T-helper 1 cell treated with Interleukin-12 subunit alpha and Interleukin-12 subunit beta and Interleukin-4 antibody, amounts not matched to agents 30 μg/mL and 1 μg/mL, for 36 hours (primary cell): ENCODE results near the gene WDR83.
A peak's percentile ranks its signal among the peaks of the same experiment; 100 is the strongest.
"Not testable (repeated sequence)": the region's sequence is repeated elsewhere in the genome, so short reads cannot be mapped to it uniquely, and the experiment has no call there.

ENCODE experiments used
- H3K27ac Mint-ChIP-seq: one replicate; pipeline ENCODE4 v1.8.0; 2021; ENCODE audit warnings: mild to moderate bottlenecking, mixed read lengths
- H3K27me3 Mint-ChIP-seq: one replicate; pipeline ENCODE4 v1.8.0; 2021; ENCODE audit warnings: low read depth, mixed read lengths
- H3K36me3 Mint-ChIP-seq: one replicate; pipeline ENCODE4 v1.8.0; 2021; ENCODE audit warnings: low read depth, mixed read lengths
- H3K4me1 Mint-ChIP-seq: one replicate; pipeline ENCODE4 v1.8.0; 2021; ENCODE audit warnings: low read depth, mixed read lengths
- H3K4me3 Mint-ChIP-seq: one replicate; pipeline ENCODE4 v1.8.0; 2021; ENCODE audit warnings: mild to moderate bottlenecking, moderate library complexity, mixed read lengths
- H3K9me3 Mint-ChIP-seq: one replicate; pipeline ENCODE4 v1.8.0; 2021; ENCODE audit warnings: mixed read lengths

The WDR83 gene

DNA sequence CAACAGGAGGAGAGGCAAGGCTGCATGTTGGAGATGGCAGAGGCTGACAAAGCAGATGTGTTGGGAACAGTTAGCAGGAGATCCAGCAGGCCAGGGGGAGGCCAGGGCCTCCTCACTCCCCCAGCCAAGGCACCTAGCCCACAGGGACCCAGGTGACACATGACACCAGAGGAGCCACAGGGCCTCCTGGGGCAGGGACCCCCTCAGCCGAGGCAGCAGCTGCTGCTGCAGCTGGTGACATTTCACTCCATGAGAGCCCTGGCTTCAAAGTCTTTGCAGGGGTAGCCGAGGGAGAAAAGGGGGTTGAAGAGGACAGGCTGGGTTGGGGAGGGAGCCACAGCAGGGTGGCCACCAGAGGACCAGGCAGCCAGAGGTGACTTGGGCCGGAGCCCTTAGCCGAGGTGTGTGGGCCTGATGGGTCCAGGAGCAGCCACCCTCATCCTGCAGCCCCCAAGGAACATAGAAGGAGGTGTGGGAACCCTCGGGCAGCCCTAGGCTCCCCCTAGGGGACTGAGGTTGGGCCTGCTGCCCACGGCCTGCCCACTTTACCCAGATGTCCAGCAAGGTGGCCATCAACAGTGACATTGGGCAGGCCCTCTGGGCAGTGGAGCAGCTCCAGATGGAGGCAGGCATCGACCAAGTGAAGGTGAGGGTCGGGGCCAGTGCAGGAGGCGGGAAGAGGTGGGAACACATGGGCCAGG, 21.0 kb downstream of the WDR83 start, which contains the start of gene GNG14:
Gene GNG14 (plus strand): TSS at position 503 of the 701 bp plus-strand sequence. CDS start 51 bp downstream, at position 554.
- no peaks in the 10 kb centered on the region for H3K4me1 Mint-ChIP-seq
- H3K36me3 Mint-ChIP-seq, result no peaks in the 10 kb centered on the region
- no peak within 1 kb of the TSS for H3K4me3 Mint-ChIP-seq
- H3K9me3 Mint-ChIP-seq, result no peaks in the 10 kb centered on the region
- no peaks in the 10 kb centered on the region for H3K27me3 Mint-ChIP-seq
- no peak within 1 kb of the TSS for H3K27ac Mint-ChIP-seq

DNA sequence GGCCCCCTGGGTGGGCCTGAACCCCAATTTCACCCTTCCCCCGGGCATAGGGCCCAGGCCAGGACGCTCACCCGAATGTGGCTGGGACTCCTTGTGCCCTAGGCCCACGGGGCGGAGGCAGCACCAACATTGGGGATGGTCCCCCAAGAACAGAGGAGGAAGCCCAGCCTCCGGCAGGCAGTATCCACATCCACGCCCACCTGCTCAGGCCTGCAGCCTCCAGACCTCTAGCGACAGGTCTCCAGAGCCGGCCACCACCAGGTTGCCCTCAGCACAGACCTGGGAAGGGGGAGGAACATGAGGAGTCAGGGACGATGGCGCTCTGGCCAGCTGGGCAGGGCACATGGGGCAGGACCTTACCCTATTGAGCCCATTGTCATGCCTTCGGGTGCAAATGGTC, 22.4 kb downstream of the WDR83 start:
- H3K4me3 Mint-ChIP-seq, result no peak overlapping the region
- H3K9me3 Mint-ChIP-seq, result no peaks in the 10 kb centered on the region
- H3K36me3 Mint-ChIP-seq, result no peaks in the 10 kb centered on the region
- no peaks in the 10 kb centered on the region for H3K4me1 Mint-ChIP-seq
- no peak overlapping the region for H3K27ac Mint-ChIP-seq
- H3K27me3 Mint-ChIP-seq, result no peaks in the 10 kb centered on the region

DNA sequence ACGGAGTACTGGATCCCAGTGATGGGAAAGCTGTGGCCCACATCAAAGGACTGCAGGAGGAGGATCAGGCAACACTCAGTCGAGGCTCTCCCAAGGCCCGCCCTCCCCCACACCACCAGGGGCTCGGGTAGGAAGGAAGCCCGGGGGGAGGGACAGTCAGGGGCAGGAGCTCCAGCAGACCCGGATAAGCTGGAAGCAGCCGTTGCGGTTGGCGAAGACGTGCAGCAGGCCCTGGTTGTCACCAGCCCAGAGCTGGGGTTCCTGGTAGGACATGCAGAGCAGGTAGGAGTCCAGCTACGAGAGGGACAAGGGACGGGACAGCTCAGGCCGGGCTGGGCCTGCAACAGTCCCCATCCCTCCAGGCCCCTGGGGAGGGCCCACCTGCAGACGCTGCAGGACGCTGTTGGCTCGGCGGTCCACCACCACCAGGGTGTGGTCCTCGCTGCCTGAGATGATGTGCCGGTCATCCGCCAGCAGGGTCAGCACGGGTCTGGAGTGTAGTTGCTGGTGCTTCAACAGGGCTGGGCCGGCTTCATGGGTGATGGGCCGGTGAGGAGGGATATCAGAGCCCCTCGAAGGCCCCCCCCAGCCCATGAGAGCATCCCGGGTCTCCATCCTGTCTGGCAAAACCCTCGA, 23.1 kb downstream of the WDR83 start:
- H3K4me3 Mint-ChIP-seq, result no peak overlapping the region
- H3K9me3 Mint-ChIP-seq, result no peaks in the 10 kb centered on the region
- H3K4me1 Mint-ChIP-seq, result no peaks in the 10 kb centered on the region
- no peak overlapping the region for H3K27ac Mint-ChIP-seq
- H3K36me3 Mint-ChIP-seq, result no peaks in the 10 kb centered on the region
- H3K27me3 Mint-ChIP-seq, result no peaks in the 10 kb centered on the region

DNA sequence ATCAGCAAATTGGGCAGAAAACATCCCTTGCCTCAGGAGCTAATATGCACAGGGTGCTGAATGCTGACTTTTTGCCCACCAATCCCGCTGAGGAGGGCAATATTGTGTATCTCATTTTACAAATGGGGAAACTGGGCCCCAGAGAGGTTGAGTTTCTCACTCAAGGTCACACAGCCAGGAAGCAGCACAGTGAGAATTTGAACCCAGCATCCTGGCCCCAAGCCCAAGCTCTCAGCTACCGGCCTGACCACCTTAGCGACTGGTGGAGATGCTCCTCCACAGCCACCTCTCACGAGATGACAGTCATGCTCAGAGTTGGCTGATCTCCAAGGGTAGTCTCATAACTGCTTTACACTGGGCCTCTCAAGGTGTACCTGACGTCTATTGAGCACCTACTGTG, 26.4 kb downstream of the WDR83 start:
- Mint-ChIP-seq H3K4me3 (no peak overlapping the region), H3K36me3 (peaks cover 2% of the 10 kb centered on the region), H3K27ac (no peak overlapping the region), H3K27me3 (no peaks in the 10 kb centered on the region), H3K9me3 (no peaks in the 10 kb centered on the region), H3K4me1 (peaks cover 7% of the 10 kb centered on the region)

DNA sequence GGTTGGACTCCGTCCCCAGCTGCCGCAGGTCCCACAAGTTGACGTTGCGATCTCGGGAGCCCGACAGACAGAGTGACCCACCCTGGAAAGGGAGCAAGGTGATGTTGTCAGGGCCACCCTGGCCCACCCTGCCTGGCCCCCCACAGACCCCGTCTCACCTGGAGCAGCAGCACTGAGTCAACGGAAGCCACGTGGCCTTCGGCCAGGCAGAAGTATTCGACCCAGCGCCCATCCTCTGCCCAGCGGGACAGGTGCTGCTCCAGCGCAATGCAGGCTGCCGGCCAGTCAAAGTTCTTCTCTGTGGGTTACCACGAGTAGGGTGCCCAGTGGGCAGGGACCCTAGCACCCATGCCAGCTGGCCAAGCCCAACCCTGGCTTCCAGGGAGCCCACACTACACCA, 28.0 kb downstream of the WDR83 start:
- no peaks in the 10 kb centered on the region for H3K9me3 Mint-ChIP-seq
- H3K27ac Mint-ChIP-seq, result peak overlapping the region; percentile 20
- H3K27me3 Mint-ChIP-seq, result no peaks in the 10 kb centered on the region
- H3K4me3 Mint-ChIP-seq, result no peak overlapping the region
- peaks cover 9% of the 10 kb centered on the region for H3K4me1 Mint-ChIP-seq
- H3K36me3 Mint-ChIP-seq, result peaks cover 8% of the 10 kb centered on the region

DNA sequence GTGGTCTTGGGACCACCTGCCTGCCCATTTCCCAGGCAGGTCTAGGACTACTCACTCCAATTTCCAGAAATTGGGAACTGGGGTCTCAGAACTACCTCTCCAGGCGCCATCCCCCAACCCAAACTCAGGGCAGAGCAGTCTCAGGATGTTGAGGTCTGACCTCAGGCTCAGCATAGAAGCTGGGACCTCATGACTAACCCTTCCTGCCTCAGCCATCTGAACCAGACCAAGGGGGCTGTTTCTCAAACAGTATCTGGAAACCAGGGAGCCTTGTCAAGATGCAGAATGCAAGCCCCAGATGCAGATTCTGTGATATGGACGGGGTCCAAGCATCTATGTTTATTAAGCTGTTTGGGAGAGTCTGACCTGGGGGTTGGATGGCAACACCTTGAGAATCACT, 28.5 kb downstream of the WDR83 start:
- H3K4me1 Mint-ChIP-seq, result peaks cover 9% of the 10 kb centered on the region
- no peaks in the 10 kb centered on the region for H3K27me3 Mint-ChIP-seq
- no peaks in the 10 kb centered on the region for H3K9me3 Mint-ChIP-seq
- peaks cover 8% of the 10 kb centered on the region for H3K36me3 Mint-ChIP-seq
- H3K27ac Mint-ChIP-seq, result peak overlapping the region; percentile 20
- H3K4me3 Mint-ChIP-seq, result no peak overlapping the region

DNA sequence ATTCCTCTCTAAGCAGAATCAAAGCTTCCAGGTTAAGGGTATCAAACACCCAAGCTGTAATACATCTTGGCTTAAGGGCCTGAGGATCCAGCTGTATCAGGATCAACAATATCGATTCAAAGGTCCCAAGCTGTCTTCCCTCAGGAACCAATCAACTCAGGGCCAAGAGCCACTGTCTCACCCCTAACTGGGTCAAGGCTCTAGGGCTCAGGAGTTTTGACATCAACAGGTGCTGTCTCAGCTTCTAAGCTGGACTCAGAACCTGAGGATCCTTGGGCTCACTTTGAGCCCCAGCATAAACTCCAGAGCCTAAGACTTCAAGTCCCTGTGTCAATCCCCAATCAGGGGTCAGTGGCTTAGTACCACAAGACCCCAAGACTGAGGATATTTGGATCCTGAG, 28.9 kb downstream of the WDR83 start:
- H3K27me3 Mint-ChIP-seq, result no peaks in the 10 kb centered on the region
- H3K4me3 Mint-ChIP-seq, result peak overlapping the region; percentile 65
- peaks cover 9% of the 10 kb centered on the region for H3K4me1 Mint-ChIP-seq
- H3K36me3 Mint-ChIP-seq, result peaks cover 8% of the 10 kb centered on the region
- H3K27ac Mint-ChIP-seq, result no peak overlapping the region
- H3K9me3 Mint-ChIP-seq, result no peaks in the 10 kb centered on the region

DNA sequence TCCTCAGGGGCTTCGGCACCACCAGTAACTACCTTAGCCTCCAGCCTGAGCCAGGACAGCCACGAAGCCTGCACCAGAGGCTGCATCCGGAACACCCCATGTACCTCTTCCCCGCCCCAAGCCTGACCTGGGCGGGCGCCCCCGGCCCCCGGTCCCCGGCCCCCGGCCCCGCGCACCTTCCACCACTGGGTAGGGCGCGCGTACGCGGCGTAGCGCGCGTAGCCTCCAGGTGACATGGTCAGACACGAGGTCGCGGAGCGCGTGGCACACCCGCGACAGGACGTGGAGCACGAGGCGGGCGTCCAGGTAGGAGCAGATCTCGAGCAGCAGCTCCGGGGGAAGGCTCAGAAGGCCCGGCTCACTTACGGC, 29.4 kb downstream of the WDR83 start:
- H3K27me3 Mint-ChIP-seq, result no peaks in the 10 kb centered on the region
- peak overlapping the region; percentile 96 for H3K27ac Mint-ChIP-seq
- H3K36me3 Mint-ChIP-seq, result peaks cover 8% of the 10 kb centered on the region
- H3K9me3 Mint-ChIP-seq, result no peaks in the 10 kb centered on the region
- H3K4me1 Mint-ChIP-seq, result peaks cover 9% of the 10 kb centered on the region
- peak overlapping the region; percentile 88 for H3K4me3 Mint-ChIP-seq

DNA sequence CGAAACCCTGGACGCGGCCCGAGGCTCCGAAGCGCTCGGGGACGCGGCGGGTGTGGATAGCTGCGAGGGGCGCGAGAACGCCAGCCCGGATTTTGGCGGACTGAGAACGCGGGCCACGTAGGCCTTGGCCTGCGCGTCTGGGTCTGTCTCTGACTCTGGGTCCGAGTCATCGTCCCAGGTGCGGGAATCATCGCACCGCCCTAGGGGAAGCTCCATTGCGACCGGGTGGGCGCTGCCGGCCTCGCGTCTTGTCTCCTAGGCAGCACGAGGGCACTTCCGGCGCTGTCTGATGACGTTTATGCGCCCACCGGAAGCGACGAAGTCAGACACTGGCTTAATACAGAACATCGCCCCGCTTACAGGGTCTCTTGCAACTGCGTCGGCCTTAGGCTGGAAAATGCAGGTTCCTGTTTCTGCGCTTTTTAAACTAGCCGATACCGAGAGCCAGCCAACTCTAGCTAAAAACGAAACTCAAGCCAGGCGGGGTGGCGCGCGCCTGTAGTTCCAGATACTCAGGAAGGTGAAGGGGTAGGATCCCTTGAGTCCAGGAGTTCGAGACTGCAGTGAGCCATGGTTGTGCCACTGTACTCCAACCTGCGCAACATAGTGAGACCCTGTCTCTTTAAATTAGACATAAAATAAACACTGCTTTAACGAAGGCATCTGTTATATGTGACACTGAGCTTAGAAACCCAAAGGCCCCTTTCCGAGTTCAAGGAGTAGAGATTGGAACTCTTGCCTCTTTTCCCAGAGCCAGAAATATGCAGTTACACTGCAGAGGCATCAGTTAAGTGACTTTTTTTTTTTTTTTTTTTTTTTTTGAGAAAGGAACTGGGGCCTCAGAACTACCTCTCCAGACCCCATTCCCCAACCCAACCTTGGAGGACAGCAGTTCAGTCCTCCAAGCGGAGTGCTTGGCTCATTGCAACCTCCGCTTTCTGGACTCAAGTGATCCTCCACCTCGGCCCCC, 30.0 kb downstream of the WDR83 start, which contains the start of gene FBXW9:
Gene FBXW9 (minus strand): TSS at position 266 of the 970 bp plus-strand sequence. CDS start 50 bp downstream, at position 216.
- Mint-ChIP-seq H3K27ac (peak within 1 kb of the TSS; percentile 96), H3K4me3 (peak within 1 kb of the TSS; percentile 88), H3K36me3 (peaks cover 8% of the 10 kb centered on the region), H3K9me3 (no peaks in the 10 kb centered on the region), H3K27me3 (no peaks in the 10 kb centered on the region), H3K4me1 (peaks cover 9% of the 10 kb centered on the region)

DNA sequence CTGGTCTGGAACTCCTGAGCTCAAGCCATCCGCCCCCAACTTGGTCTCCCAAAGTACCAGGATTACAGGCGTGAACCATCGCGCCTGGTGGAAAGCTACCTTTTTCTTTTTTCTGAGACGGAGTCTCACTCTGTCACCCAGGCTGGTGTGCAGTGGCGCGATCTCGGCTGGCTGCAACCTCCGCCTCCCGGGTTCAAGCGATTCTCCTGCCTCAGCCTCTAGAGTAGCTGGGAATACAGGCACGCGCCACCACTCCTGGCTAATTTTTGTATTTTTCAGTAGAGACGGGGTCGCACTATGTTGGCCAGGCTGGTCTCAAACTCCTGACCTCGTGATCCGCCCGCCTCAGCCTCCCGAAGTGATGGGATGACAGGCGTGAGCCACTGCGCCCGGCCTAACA, 30.8 kb downstream of the WDR83 start:
- not testable (repeated sequence) for H3K27me3 Mint-ChIP-seq, H3K9me3 Mint-ChIP-seq, H3K27ac Mint-ChIP-seq, H3K4me1 Mint-ChIP-seq
- H3K36me3 Mint-ChIP-seq, result peaks cover 10% of the 10 kb centered on the region
- peak overlapping the region; percentile 21 for H3K4me3 Mint-ChIP-seq

DNA sequence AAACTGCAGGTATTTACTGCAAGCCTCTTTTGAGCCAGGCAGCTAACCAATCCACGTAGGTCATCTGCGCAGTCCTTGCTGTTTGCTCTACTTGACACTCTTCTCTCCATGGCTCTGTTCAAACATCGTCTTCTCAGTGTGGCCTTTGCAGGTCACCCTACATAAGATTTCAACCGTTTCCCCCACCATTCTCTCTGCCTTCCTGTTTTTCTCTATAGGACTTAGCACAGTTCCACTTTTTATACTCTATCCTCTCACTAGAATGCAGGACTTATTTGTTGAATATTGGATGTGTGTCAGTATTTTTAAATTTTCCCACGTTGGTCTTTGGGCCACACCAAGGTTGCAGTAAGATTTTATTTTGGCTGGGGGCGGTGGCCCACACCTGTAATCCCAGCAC, 31.5 kb downstream of the WDR83 start:
- Mint-ChIP-seq H3K27ac (peak overlapping the region; percentile 80), H3K4me1 (peaks cover 9% of the 10 kb centered on the region), H3K36me3 (peaks cover 13% of the 10 kb centered on the region), H3K4me3 (peak overlapping the region; percentile 71), H3K9me3 (no peaks in the 10 kb centered on the region), H3K27me3 (no peaks in the 10 kb centered on the region)

DNA sequence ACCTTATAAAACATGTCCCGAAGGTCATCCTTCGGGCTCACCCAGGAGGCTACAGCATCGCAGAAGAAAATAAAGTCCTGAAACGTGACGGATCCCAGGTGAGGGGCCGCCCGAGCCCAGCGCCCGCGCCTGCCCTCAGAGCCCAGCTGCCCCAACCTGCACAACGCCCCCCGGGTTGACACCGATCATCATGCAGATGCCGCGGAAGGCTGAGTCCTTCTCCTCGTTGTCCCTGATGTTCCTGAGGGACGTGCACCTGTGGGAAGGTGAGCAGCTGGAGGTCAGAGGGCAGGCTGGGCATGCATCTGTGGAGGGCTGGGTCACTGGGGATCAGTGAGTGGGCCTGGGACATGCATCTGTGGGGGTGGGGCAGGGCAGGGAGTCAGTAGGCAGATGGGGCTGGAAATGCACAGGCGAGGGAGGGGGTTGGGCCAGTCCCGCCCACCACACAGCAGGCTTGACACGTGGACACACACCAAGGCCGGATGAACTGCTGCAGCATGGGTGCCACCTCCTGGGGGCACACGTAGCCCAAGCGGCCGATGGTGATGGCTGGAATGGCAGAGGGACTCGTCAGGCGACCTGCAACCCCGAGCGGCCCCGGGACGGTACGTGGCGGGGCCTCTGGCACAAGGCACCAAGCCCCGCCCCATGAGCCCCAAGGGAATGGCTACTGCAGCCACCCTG, 35.1 kb downstream of the WDR83 start:
- H3K36me3 Mint-ChIP-seq, result peaks cover 29% of the 10 kb centered on the region

DNA sequence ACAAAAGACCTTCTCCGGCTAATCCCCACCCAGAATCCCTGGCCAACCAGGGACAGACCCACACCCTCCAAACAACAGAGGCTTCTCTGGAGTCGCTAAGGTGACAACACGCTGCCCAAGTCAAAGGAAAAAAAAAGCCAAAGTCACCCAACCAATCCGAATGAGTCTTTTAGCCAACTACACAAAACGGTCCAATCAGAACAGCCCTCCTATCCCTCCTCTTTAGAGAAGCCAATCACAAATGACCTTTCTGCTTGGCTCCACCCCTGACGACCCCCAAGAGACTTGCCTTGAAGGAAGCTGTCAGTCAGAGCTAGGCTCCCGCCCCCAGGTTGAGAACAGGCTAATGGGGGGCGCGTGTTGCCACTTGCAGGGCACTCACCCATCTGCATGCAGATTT, 36.4 kb downstream of the WDR83 start:
- H3K27me3 Mint-ChIP-seq, result no peaks in the 10 kb centered on the region
- H3K27ac Mint-ChIP-seq, result no peak overlapping the region
- H3K4me3 Mint-ChIP-seq, result no peak overlapping the region
- H3K9me3 Mint-ChIP-seq, result no peaks in the 10 kb centered on the region
- peaks cover 2% of the 10 kb centered on the region for H3K4me1 Mint-ChIP-seq
- peaks cover 27% of the 10 kb centered on the region for H3K36me3 Mint-ChIP-seq

More for the DNA sequence above, 35.1 kb downstream of the WDR83 start:
- H3K27ac Mint-ChIP-seq, result no peak overlapping the region
- H3K4me3 Mint-ChIP-seq, result no peak overlapping the region
- no peaks in the 10 kb centered on the region for H3K27me3 Mint-ChIP-seq
- peaks cover 4% of the 10 kb centered on the region for H3K4me1 Mint-ChIP-seq
- no peaks in the 10 kb centered on the region for H3K9me3 Mint-ChIP-seq

DNA sequence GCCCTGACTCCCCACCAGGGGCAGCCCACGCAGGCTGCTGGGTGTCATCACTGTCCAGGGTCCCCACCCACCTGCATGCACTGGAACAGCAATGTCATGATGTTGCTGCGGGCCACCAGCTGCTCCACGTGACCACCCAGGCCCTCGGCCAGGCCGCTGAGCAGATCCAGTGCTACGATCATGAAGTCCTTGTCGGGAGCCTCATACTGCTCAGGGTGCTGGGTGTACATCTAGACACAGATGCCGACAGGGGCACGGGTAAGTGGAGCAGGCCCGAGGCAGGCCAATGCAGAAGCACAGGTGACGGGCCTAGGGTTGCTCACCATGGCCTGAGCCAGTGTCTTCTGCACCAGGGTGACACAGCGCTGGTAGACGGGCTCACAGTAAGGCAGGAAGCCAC, 38.6 kb downstream of the WDR83 start:
- Mint-ChIP-seq H3K27ac (no peak overlapping the region), H3K4me3 (no peak overlapping the region), H3K36me3 (peaks cover 24% of the 10 kb centered on the region), H3K4me1 (no peaks in the 10 kb centered on the region), H3K27me3 (no peaks in the 10 kb centered on the region), H3K9me3 (no peaks in the 10 kb centered on the region)
